GM13977 (cell line): ENCODE results near the gene SCAF8.

Source experiments
- DNase-seq: peaks from one replicate; pipeline ENCODE4 v3.0.0; 2012; ENCODE audit warnings: low spot score
- CTCF ChIP-seq: IDR thresholded peaks from 2 replicates; pipeline ENCODE4 v1.5.1; 2012; ENCODE audit warnings: mild to moderate bottlenecking, control low read depth; ENCODE audit not compliant: insufficient read depth; ENCODE audit errors: extremely low read depth, missing control alignments
- in situ Hi-C: fragments of 300-500 bp; cut with MboI; formaldehyde crosslinking; loops from one replicate; pipeline ENCODE4 v1.12.0; 2022; ENCODE audit warnings: low sequenced_read_pairs, low pct_unique_long_range_greater_than_20kb, mixed read lengths, inconsistent platforms; ENCODE audit not compliant: unreplicated experiment

Gene SCAF8

GRCh38 chr6:154732538-154733182, 556 bp upstream of the SCAF8 start:
- no peak for TF ChIP-seq CTCF
- in situ Hi-C loops, result no loop called here
- DNase-seq, result peak; percentile 28

- in situ Hi-C loops, result no loop called here
- DNase-seq, result peak; percentile 96
- TF ChIP-seq CTCF, result peak; percentile 1
These were observed 588 bp downstream of the SCAF8 start for GRCh38 chr6:154733626-154734382.

GRCh38 chr6:154736618-154737259, 3.5 kb downstream of the SCAF8 start:
- no peak for DNase-seq
- TF ChIP-seq CTCF, result no peak
- in situ Hi-C loops, result no loop called here

- TF ChIP-seq CTCF, result no peak
- DNase-seq, result no peak
- in situ Hi-C loops, result no loop called here
These were observed 4.2 kb downstream of the SCAF8 start for GRCh38 chr6:154737424-154737823.

- in situ Hi-C loops, result no loop called here
- TF ChIP-seq CTCF, result no peak
- no peak for DNase-seq
These were observed 5.3 kb downstream of the SCAF8 start for GRCh38 chr6:154738551-154738961.

- no peak for TF ChIP-seq CTCF
- in situ Hi-C loops, result no loop called here
- DNase-seq, result no peak
These were observed 7.4 kb downstream of the SCAF8 start for GRCh38 chr6:154740658-154741057.
